ENCODE measurements around the gene NEK11.

GRCh38 chr3:131167867-131168266, 141.2 kb downstream of the NEK11 start:
- no peak for TF ChIP-seq CTCF (IDR thresholded peaks at IDR 0.05; ENCODE audit: borderline replicate concordance, extremely low read depth, low read length, poor library complexity, severe bottlenecking)
- no peak for TF ChIP-seq EZH2 (IDR thresholded peaks at IDR 0.05; ENCODE audit: borderline replicate concordance, low read depth, low read length, severe bottlenecking)

Measured in DND-41 (cell line).